BJ (cell line): ENCODE results near the gene MACROD1. TPM values are rescaled to one million over a fixed set of nuclear protein-coding genes. Genes with fewer than 3 reads are reported as not detected.

Source experiments
- CTCF ChIA-PET: fragments of 350-600 bp; formaldehyde crosslinking; extraction: SDS; loops from one replicate; lab custom pipeline; 2021; ENCODE audit warnings: antibody characterized with exemption, inconsistent platforms; lab: Yijun Ruan, JAX
- POLR2A ChIA-PET: fragments of 300-600 bp; sonication (Branson Sonifier 250); formaldehyde crosslinking; extraction: SDS; loops from one replicate; lab custom pipeline; 2021; ENCODE audit warnings: antibody characterized with exemption; lab: Charles Lee
- DNase-seq: peaks from one replicate; pipeline ENCODE4 v3.0.0-alpha.2; 2011; ENCODE audit warnings: low read depth
- H3K27me3 ChIP-seq: 2 replicates; pipeline ENCODE4 v1.6.0; 2011; ENCODE audit warnings: low read length; ENCODE audit not compliant: control insufficient read depth, insufficient read depth
- H3K36me3 ChIP-seq: 2 replicates; pipeline ENCODE4 v1.5.1; 2011; ENCODE audit warnings: low read length; ENCODE audit not compliant: control insufficient read depth, insufficient read depth
- H3K4me3 ChIP-seq: 2 replicates; pipeline ENCODE4 v1.5.1; 2011; ENCODE audit warnings: low read depth, mild to moderate bottlenecking, control low read depth, low read length
- CTCF ChIP-seq: IDR thresholded peaks from 2 replicates; pipeline ENCODE4 v1.5.1; 2011; ENCODE audit warnings: low read depth, mild to moderate bottlenecking, control low read depth, inconsistent platforms, low read length, moderate library complexity; ENCODE audit not compliant: insufficient read depth
- polyA plus RNA-seq: library from polyadenylated mRNA; depleted of rRNA; stranded (reverse); fragments of >200 nt; gene quantifications from 2 replicates; pipeline ENCODE4 v1.2.3, GENCODE V29; 2011

The MACROD1 gene
- polyA plus RNA-seq, 1 experiment, result 12.4 TPM

DNA sequence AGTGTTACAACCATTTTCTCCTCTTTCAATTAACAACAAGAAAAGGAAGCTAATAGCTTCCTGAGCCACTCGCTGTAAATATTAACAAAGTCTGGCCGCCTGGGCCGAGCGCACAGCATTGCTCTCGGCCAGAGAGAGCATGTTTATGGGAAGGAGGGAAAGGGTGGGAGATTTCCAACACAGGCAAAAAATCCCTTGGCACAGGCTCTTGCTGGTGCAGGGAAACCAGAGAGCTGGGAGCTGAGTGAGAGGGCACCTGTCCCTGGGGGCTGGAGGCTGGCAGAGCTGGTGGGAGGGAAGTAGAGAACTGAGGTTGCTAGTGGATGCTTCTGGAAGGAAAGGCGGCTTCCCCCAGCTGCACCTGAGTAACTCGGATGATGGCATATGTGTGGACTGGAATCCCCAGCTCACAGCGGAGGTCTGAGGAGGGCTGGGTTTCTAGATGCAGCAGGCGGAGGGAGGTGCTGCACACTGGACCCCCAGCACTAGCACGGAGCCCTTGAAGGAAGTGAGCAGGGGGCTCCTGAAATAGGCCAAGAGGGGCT, 70.6 kb downstream of the MACROD1 start:
- Histone ChIP-seq H3K27me3 (peaks cover 10% of the 10 kb centered on the region), H3K36me3 (no peaks in the 10 kb centered on the region), H3K4me3 (no peak overlapping the region)
- ChIA-PET POLR2A (no interaction called here), CTCF (no interaction called here)
- DNase-seq, result no peak
- no peak for TF ChIP-seq CTCF

DNA sequence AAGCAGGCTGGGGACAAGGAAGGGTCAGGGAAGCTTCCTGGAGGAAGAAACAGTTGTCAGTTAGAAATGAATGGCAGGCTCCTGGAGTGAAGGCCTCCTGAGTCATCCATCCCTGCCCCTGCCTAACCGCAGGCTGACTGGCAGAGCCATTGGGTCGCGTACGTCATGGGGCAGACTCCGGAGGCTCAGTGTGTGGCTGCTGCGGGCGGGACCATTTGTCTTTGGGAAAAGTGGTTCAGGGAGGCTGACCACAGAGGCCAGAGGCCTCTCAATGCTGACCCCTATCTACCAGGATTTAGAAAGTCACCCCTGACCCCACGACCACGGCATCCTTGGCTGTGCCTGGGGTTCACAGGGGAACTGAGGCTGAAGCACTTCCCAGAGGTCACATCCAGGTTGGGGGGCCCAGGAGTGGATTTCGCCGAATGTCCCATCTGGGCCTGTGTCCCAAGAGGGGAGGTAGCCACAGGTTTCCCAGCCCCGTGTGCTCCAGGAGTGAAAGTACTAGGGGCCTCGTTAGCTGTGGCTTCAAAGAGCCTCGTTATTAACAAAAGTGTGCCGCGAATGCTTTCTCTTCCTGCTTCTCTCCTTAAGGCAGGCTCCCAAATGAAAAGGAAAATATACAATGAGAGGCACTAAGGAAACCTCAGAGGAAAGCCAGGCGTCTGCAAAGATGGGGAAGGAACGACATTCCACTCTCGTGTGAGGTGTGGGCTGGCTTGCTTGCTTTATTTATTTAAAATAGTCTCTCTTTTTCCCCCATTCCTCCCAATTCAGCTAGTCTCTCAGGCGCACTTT, 71.3 kb downstream of the MACROD1 start:
- Histone ChIP-seq H3K27me3 (peaks cover 6% of the 10 kb centered on the region), H3K36me3 (no peaks in the 10 kb centered on the region), H3K4me3 (no peak overlapping the region)
- CTCF ChIA-PET, result no interaction called here
- no peak for DNase-seq
- POLR2A ChIA-PET, result no interaction called here
- no peak for TF ChIP-seq CTCF

- CTCF ChIA-PET, result interaction anchor here (0.5 kb wide), 1 partner anchor 98 kb away, joined by 3 read pairs; no protein-coding TSS in a partner anchor
- no peak for TF ChIP-seq CTCF
- POLR2A ChIA-PET, result no interaction called here
- Histone ChIP-seq H3K27me3 (peaks cover under 1% of the 10 kb centered on the region; the same call in 1 of the 2 replicates), H3K36me3 (no peaks in the 10 kb centered on the region), H3K4me3 (no peak overlapping the region)
- DNase-seq, result no peak
Observed at GRCh38 chr11:64093233-64094039, 72.5 kb downstream of the MACROD1 start.

DNA sequence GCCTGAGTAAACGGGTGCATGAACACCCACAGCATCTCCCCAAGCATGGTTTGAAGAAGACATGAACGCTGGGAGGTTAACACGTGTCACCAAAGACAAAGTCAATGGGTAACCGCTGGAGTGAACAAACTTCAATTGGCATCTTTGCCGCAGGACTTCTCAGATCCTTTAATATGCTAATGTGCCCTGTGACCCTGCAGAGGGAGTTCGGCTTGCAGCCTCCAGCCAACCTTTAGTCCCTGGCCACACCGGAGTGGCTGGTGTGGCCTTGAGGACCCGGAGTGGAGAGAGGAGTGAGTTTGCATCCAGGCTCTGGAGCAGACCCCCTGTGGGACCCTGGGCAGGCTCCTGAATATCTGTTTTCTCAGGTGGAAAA, 73.2 kb downstream of the MACROD1 start:
- TF ChIP-seq CTCF, result no peak
- no peaks in the 10 kb centered on the region for H3K36me3 ChIP-seq
- no peak for DNase-seq
- CTCF ChIA-PET, result interaction anchor here (0.5 kb wide), 1 partner anchor 98 kb away, joined by 3 read pairs; no protein-coding TSS in a partner anchor
- POLR2A ChIA-PET, result no interaction called here
- H3K27me3 ChIP-seq, result no peaks in the 10 kb centered on the region
- H3K4me3 ChIP-seq, result no peak overlapping the region
